Naive thymus-derived CD8-positive, alpha-beta T cell (primary cell): Measurements from ENCODE around the gene CHST12. TPM values are rescaled to one million over a fixed set of nuclear protein-coding genes. Genes with fewer than 3 reads are reported as not detected.
"Not testable (repeated sequence)": the region's sequence is repeated elsewhere in the genome, so short reads cannot be mapped to it uniquely, and the experiment has no call there.

Experiments used
- ATAC-seq, 2 donors: fragments of 150-1000 bp; cut with Tn5 transposase in 1 of 2; sonication (Bioruptor Pico), chemical (Tn5 transposase) in 1 of 2; 1 replicate in 1 of 2; 2 replicates in 1 of 2; pipeline ENCODE4 v1.10.0; 2021; ENCODE audit warnings: mild to moderate bottlenecking in 2 of 2, moderate library complexity in 2 of 2
- POLR2A ChIA-PET: fragments of 350-600 bp; sonication (Branson Sonifier 250); formaldehyde crosslinking; loops from one replicate; lab custom pipeline; 2021; ENCODE audit warnings: antibody characterized with exemption; lab: Charles Lee
- DNase-seq, 10 donors: peaks; one replicate each; pipeline versions ENCODE4 v3.0.0 to v3.0.0-alpha.2; 2020 to 2022
- H3K27ac Mint-ChIP-seq, 10 donors: one replicate each; pipeline ENCODE4 v1.8.0; 2020 to 2022; ENCODE audit warnings: mild to moderate bottlenecking in 10 of 10, mixed read lengths in 10 of 10, moderate library complexity in 4 of 10, inconsistent platforms in 1 of 10
- H3K27me3 Mint-ChIP-seq, 5 donors: one replicate each; pipeline ENCODE4 v1.8.0; 2021 to 2022; ENCODE audit warnings: mixed read lengths in 5 of 5
- H3K36me3 Mint-ChIP-seq, 3 donors: one replicate each; pipeline ENCODE4 v1.8.0; 2020 to 2022; ENCODE audit warnings: mixed read lengths in 3 of 3, mild to moderate bottlenecking in 2 of 3, inconsistent platforms in 1 of 3
- H3K4me1 Mint-ChIP-seq, 4 donors: one replicate each; pipeline ENCODE4 v1.8.0; 2021 to 2022; ENCODE audit warnings: mixed read lengths in 4 of 4
- H3K4me3 Mint-ChIP-seq, 10 donors: one replicate each; pipeline ENCODE4 v1.8.0; 2020 to 2022; ENCODE audit warnings: mild to moderate bottlenecking in 10 of 10, mixed read lengths in 10 of 10, moderate library complexity in 6 of 10, inconsistent platforms in 1 of 10
- H3K9me3 Mint-ChIP-seq, 9 donors: one replicate each; pipeline ENCODE4 v1.8.0; 2020 to 2022; ENCODE audit warnings: mixed read lengths in 9 of 9, mild to moderate bottlenecking in 3 of 9, inconsistent platforms in 1 of 9, moderate library complexity in 1 of 9
- polyA plus RNA-seq, 3 donors: library from polyadenylated mRNA; unstranded; fragments of 300-500 nt; fragmentation: Illumina TruSeq; gene quantifications; one replicate each; pipeline ENCODE4 v1.2.3, GENCODE V29; 2021
- total RNA-seq, 8 experiments: library from RNA in 2 of 8; stranded (reverse) in 2 of 8; gene quantifications; one replicate each; pipeline ENCODE4 v1.2.3 and lab custom pipeline; 2021 to 2026

The CHST12 gene
- total and polyA plus RNA-seq, 5 experiments from 2014 or later, result 8.9 to 21.7 (median 19.2) TPM

GRCh38 chr7:2441430-2442058, 38.1 kb downstream of the CHST12 start:
- DNase-seq, result no peak
- POLR2A ChIA-PET, result no interaction called here

GRCh38 chr7:2443491-2443890, 40.1 kb downstream of the CHST12 start:
- DNase-seq (no peak), ATAC-seq (no peak)
- H3K9me3 Mint-ChIP-seq, result no peaks in the 10 kb centered on the region
- H3K27ac Mint-ChIP-seq, result no peak overlapping the region
- peaks cover 0 to 17% (median 7%) of the 10 kb centered on the region in 4 donors for H3K4me1 Mint-ChIP-seq
- peaks cover 0 to 14% (median 4%) of the 10 kb centered on the region in 3 donors for H3K36me3 Mint-ChIP-seq
- H3K27me3 Mint-ChIP-seq, result no peaks in the 10 kb centered on the region
- H3K4me3 Mint-ChIP-seq, result no peak overlapping the region
- POLR2A ChIA-PET, result no interaction called here

More at GRCh38 chr7:2441430-2442058, 38.1 kb downstream of the CHST12 start:
- Mint-ChIP-seq H3K4me3 (peak overlapping the region in 1 of 10 donors; percentile 22), H3K27ac (peak overlapping the region in 4 of 10 donors; percentile 12 to 44 (median 21)), H3K4me1 (peaks cover 0 to 17% (median 7%) of the 10 kb centered on the region in 4 donors), H3K36me3 (peaks cover 0 to 23% (median 7%) of the 10 kb centered on the region in 3 donors), H3K27me3 (no peaks in the 10 kb centered on the region), H3K9me3 (no peaks in the 10 kb centered on the region)
- no peak for ATAC-seq

DNA sequence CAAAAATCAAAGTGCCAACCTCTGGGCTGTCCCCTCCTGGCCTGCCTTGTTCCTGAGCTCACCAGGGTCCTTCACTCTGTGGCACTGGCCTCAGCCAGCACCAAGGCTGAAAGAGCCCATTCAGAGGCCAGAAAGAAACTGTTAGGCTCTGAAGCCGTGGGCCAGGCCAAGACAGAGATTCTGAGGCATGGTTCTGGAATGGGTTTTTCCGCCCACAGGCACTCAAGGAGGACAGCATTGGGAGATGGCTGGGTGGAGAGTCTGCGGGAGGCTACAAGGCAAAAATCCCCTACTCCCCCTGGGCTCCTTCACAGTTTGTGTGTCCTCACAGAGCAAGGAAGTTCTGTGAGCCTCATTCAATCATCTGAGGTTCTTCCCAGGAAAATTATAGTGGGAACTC, 41.1 kb downstream of the CHST12 start:
- Mint-ChIP-seq H3K9me3 (no peaks in the 10 kb centered on the region), H3K4me1 (peaks cover 0 to 17% (median 6%) of the 10 kb centered on the region in 4 donors), H3K27me3 (no peaks in the 10 kb centered on the region), H3K36me3 (peaks cover 0 to 8% (median 0%) of the 10 kb centered on the region in 3 donors), H3K27ac (no peak overlapping the region), H3K4me3 (no peak overlapping the region)
- ATAC-seq (no peak), DNase-seq (no peak)
- POLR2A ChIA-PET, result no interaction called here

GRCh38 chr7:2445047-2445446, 41.6 kb downstream of the CHST12 start:
- H3K9me3 Mint-ChIP-seq, result no peaks in the 10 kb centered on the region
- DNase-seq, result no peak
- ATAC-seq, result no peak
- H3K4me1 Mint-ChIP-seq, result peaks cover 0 to 15% (median 5%) of the 10 kb centered on the region in 4 donors
- no peak overlapping the region for H3K4me3 Mint-ChIP-seq
- no peaks in the 10 kb centered on the region for H3K27me3 Mint-ChIP-seq
- POLR2A ChIA-PET, result no interaction called here
- peaks cover 0 to 7% (median 0%) of the 10 kb centered on the region in 3 donors for H3K36me3 Mint-ChIP-seq
- peak overlapping the region in 1 of 10 donors; percentile 17 for H3K27ac Mint-ChIP-seq

DNA sequence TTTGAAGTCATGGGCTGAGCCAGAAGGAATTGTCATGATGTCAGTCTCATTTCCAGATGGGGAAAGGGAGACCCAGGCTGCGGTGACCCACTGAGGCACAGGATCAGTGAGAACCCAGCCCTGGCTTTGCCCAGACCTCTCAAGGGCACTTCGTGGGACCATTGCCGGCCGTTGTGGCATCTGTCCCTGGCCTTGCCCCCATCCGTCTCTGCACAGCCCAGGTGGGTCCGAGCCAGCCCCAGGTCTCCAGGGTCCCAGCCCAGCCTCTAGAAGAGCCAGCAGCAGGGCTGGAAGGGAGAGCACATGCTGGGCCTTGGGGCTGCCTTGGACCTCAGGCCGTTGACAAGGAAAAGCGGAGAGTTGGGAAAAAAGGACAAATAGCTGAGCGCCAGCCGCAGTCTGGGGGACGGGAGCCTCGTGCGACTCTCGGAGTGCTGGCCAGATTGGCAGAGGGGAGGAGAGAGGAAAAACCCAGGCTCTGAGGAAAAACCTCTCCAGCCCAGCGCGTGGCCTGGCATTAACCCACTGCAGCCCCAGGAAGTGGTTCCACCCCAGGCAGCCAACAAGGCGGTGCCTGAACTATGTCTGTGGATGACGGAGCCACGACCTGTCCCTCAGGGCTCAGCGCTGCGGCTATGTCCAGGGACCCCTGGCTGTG, 42.6 kb downstream of the CHST12 start:
- POLR2A ChIA-PET, result no interaction called here
- Mint-ChIP-seq H3K36me3 (peaks cover 0 to 2% (median 0%) of the 10 kb centered on the region in 3 donors), H3K4me1 (peaks cover 0 to 11% (median 4%) of the 10 kb centered on the region in 4 donors), H3K27ac (peak overlapping the region in 2 of 10 donors; percentile 43 to 70), H3K9me3 (no peaks in the 10 kb centered on the region), H3K27me3 (no peaks in the 10 kb centered on the region), H3K4me3 (no peak overlapping the region)
- ATAC-seq (no peak), DNase-seq (no peak)

GRCh38 chr7:2446676-2447075, 43.3 kb downstream of the CHST12 start:
- ATAC-seq, result no peak
- Mint-ChIP-seq H3K4me3 (no peak overlapping the region), H3K4me1 (peaks cover 0 to 10% (median 5%) of the 10 kb centered on the region in 4 donors), H3K27ac (peak overlapping the region in 1 of 10 donors; percentile 48), H3K36me3 (peaks cover 0 to 2% (median 0%) of the 10 kb centered on the region in 3 donors), H3K27me3 (no peaks in the 10 kb centered on the region), H3K9me3 (no peaks in the 10 kb centered on the region)
- POLR2A ChIA-PET, result no interaction called here
- no peak for DNase-seq

DNA sequence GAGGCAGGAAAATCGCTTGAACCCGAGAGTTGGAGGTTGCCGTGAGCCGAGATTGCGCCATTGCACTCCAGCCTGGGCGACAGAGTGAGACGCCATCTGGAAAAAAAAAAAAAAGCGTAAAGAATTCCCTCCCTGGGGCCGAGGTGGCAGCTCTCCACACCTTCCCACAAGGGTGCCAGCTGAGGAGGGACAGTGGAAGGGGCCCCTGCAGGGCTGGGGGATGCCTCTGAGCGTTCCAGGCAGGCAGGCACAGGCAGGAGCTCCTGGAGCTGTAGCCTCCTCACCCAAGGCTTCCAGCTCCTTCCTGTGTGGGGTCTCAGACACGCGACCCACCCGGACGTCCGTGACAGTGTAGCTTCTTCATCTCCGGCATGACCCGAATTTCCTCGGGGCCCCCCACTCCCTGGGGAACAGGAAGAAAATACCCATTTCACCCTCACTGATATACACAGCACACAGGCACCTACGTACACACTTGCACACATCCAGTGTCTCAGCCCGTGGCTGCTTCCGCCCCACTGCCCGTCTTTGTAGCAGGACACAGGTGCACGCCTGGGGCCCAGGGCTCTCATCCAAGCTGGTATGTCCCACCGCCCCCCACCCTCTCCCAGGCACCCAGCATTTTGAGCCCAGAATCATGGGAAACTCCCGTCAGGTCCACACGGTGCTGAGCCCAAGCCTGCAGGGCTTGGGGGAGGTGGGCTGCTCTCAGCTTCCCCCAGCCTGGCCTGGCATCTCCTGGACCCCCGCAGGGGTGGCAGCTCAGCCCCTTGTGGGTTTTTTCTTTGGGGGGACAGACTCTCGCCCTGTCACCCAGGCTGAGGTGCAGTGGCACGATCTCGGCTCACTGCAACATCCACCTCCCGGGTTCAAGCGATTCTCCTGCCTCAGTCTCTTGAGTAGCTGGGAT, 47.0 kb downstream of the CHST12 start:
- Mint-ChIP-seq H3K27ac (peak overlapping the region in 2 of 10 donors; percentile 18 to 51), H3K27me3 (no peaks in the 10 kb centered on the region), H3K36me3 (no peaks in the 10 kb centered on the region), H3K9me3 (peaks cover 0 to 1% (median 0%) of the 10 kb centered on the region in 9 donors), H3K4me3 (no peak overlapping the region), H3K4me1 (peaks cover 0 to 15% (median 7%) of the 10 kb centered on the region in 4 donors)
- POLR2A ChIA-PET, result interaction anchor here (0.6 to 0.8 kb wide), 3 partner anchors 66 to 697 kb away, joined by 3 read pairs; no protein-coding TSS in a partner anchor
- DNase-seq, result no peak
- no peak for ATAC-seq

DNA sequence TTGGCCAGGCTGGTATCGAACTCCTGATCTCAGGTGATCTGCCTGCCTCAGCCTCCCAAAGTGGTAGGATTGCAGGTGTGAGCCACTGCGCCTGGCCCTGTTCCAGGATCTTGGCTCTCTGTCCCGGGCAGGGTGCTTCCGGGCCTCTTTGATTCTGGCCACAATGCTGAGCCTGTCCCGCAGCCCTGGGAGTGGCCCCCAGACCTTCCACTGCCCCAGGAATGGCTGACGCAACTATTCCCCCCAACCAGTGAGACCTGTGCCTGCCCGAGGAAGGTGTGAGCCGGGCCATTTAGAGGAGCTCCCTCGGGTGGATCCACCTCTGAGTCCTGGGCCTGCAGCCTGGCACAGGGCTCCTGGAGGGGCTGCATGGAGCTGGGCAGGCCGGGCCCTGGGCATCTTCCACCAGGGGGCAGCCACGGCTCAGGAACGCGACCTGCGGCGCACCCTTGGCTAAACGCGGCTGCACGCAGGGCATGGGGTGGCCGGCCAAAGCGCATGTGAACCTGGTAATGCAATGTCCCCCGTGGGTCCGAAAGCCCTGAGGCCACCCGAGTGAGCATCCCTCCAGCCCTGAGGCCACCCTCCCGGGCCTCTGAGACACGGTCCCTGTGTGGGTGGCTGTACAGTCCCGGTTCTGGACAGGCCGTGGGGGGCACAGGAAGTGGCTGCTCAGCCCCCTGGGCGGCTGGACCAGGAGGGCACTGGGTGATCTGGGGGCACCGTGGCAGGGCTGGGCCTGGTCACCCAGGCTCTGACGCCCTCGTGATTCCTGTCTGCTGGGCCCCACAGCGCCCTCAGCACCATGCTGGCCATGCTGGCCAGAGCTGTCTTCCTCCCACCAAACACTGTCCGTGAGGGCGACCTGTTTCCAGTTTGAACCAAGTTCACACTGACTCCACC, 48.0 kb downstream of the CHST12 start:
- POLR2A ChIA-PET, result interaction anchor here (0.8 to 1.7 kb wide), 5 partner anchors 9 to 108 kb away, joined by 3 to 5 read pairs (median 3); no protein-coding TSS in a partner anchor
- peak; percentile 52 to 84 (median 72) for DNase-seq
- Mint-ChIP-seq H3K27ac (no peak overlapping the region), H3K9me3 (peaks cover 0 to 7% (median 0%) of the 10 kb centered on the region in 9 donors), H3K4me3 (peak overlapping the region; percentile 60 to 82 (median 66)), H3K4me1 (peaks cover 0 to 17% (median 7%) of the 10 kb centered on the region in 4 donors), H3K27me3 (no peaks in the 10 kb centered on the region), H3K36me3 (no peaks in the 10 kb centered on the region)
- peak; percentile 95 to 98 for ATAC-seq

GRCh38 chr7:2452074-2452507, 48.7 kb downstream of the CHST12 start:
- peak in 2 of 10 donors; percentile 15 to 19 for DNase-seq
- Mint-ChIP-seq H3K9me3 (peaks cover 0 to 7% (median 0%) of the 10 kb centered on the region in 9 donors), H3K27me3 (no peaks in the 10 kb centered on the region), H3K4me1 (peaks cover 0 to 20% (median 7%) of the 10 kb centered on the region in 4 donors), H3K36me3 (no peaks in the 10 kb centered on the region), H3K4me3 (peak overlapping the region; percentile 60 to 82 (median 66)), H3K27ac (no peak overlapping the region)
- POLR2A ChIA-PET, result interaction anchor here (0.8 to 1.7 kb wide), 4 partner anchors 9 to 107 kb away, joined by 3 to 5 read pairs (median 4); no protein-coding TSS in a partner anchor
- peak; percentile 20 to 21 for ATAC-seq

DNA sequence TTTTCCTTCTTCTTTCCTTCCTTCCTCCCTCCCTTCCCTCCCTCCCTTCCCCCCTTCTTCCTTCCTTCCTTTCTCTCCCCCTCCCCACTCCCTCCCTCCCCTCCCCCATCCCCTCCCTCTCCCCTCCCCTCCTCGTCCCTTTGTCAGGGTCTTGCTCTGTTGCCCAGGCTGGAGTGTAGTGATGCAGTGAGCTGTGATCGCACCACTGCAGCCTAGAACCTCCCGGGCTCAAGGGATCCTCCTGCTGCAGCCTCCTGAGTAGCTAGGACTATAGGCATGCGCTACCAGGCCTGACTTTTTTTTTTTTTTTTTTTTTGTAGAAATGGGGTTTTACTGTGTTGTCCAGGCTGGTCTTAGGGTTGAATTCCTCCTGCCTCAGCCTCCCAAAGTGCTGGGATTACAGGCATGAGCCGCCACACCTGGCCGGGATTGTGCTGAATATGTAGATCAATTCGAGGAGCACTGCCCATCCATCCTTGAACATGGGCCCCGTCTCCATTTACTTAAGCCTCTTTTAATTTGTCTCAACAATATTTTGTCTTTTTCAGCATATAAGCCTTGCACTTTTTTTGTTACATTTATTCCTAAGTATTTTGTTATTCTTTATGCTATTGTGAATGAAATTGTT, 49.3 kb downstream of the CHST12 start:
- peaks cover 0 to 22% (median 8%) of the 10 kb centered on the region in 4 donors for H3K4me1 Mint-ChIP-seq
- peaks cover 0 to 7% (median 0%) of the 10 kb centered on the region in 9 donors for H3K9me3 Mint-ChIP-seq
- H3K27ac Mint-ChIP-seq, result no peak overlapping the region
- no peaks in the 10 kb centered on the region for H3K27me3 Mint-ChIP-seq
- POLR2A ChIA-PET, result interaction anchor here (1.7 kb wide), 1 partner anchor 77 kb away, joined by 5 read pairs; no protein-coding TSS in a partner anchor
- H3K36me3 Mint-ChIP-seq, result no peaks in the 10 kb centered on the region
- peak overlapping the region in 5 of 10 donors; percentile 14 to 55 (median 47) for H3K4me3 Mint-ChIP-seq
- DNase-seq (no peak), ATAC-seq (no peak)

DNA sequence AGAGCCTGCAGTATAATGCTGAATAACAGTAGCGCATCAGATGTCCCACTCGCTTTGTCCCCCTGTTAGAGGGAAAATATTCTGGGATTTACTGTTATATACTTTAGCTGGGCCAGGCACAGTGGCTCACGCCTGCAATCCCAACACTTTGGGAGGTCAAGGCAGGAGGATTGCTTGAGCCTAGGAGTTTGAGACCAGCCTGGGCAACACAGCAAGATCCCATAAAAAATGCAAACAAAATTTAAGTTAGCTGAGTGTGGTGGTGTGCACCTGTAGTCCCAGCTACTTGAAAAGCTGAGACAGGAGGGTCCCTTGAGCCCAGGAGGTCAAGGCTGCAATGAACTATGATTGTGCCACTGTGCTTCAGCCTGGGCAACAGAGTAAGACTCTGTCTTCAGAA, 50.4 kb downstream of the CHST12 start:
- POLR2A ChIA-PET, DNase-seq, ATAC-seq, H3K27ac Mint-ChIP-seq, H3K36me3 Mint-ChIP-seq, H3K27me3 Mint-ChIP-seq, H3K9me3 Mint-ChIP-seq: not testable (repeated sequence)
- Mint-ChIP-seq H3K4me1 (peaks cover 0 to 31% (median 12%) of the 10 kb centered on the region in 4 donors), H3K4me3 (peak overlapping the region in 1 of 10 donors; percentile 33)
